ENCODE measurements around the gene ZCWPW1.

- TF ChIP-seq CTCF (IDR thresholded peaks at IDR 0.05; ENCODE audit: insufficient read depth, low read length, poor library complexity, severe bottlenecking) (no peak), EZH2phosphoT487 (conservative IDR thresholded peaks at IDR 0.05; ENCODE audit: low read length) (no peak)
Measured at GRCh38 chr7:100419660-100420226, 8.8 kb downstream of the ZCWPW1 start.
